G401.6 (cell line): Measurements from ENCODE around the gene ANAPC1.
"Not testable (repeated sequence)": the region's sequence is repeated elsewhere in the genome, so short reads cannot be mapped to it uniquely, and the experiment has no call there.

Source experiments
- FAIRE-seq: peaks from 2 replicates; lab custom pipeline; 2012; peaks lifted over from hg19 to GRCh38; lab: Jason Lieb, UNC

Gene ANAPC1

GRCh38 chr2:111883661-111884591 lies at the start of gene ANAPC1:
TSS of gene ANAPC1 (minus strand) at chr2:111884193. CDS start at chr2:111880825, 3,368 bp downstream.
- FAIRE-seq: no peak

GRCh38 chr2:111932841-111933291 lies 48.9 kb upstream of the ANAPC1 start:
- FAIRE-seq: no peak

GRCh38 chr2:111930875-111931274 lies 46.9 kb upstream of the ANAPC1 start:
- no peak for FAIRE-seq

GRCh38 chr2:111930409-111930808 lies 46.4 kb upstream of the ANAPC1 start:
- FAIRE-seq: no peak

GRCh38 chr2:111927723-111928122 lies 43.7 kb upstream of the ANAPC1 start:
- no peak for FAIRE-seq

GRCh38 chr2:111924617-111925107 lies 40.7 kb upstream of the ANAPC1 start:
- FAIRE-seq: no peak

GRCh38 chr2:111923276-111923804 lies 39.3 kb upstream of the ANAPC1 start:
- no peak for FAIRE-seq

- FAIRE-seq: no peak
Measured at GRCh38 chr2:111919794-111920608, 36.0 kb upstream of the ANAPC1 start.

- no peak for FAIRE-seq
Measured at GRCh38 chr2:111919365-111919764, 35.4 kb upstream of the ANAPC1 start.

- no peak for FAIRE-seq
Measured at GRCh38 chr2:111918383-111918806, 34.4 kb upstream of the ANAPC1 start.

GRCh38 chr2:111917106-111917505 lies 33.1 kb upstream of the ANAPC1 start:
- FAIRE-seq: no peak

- no peak for FAIRE-seq
Measured at GRCh38 chr2:111912547-111912946, 28.6 kb upstream of the ANAPC1 start.

- FAIRE-seq: not testable (repeated sequence)
Measured at GRCh38 chr2:111911295-111911977, 27.4 kb upstream of the ANAPC1 start.

GRCh38 chr2:111910609-111911277 lies 26.8 kb upstream of the ANAPC1 start:
- no peak for FAIRE-seq

GRCh38 chr2:111909997-111910396 lies 26.0 kb upstream of the ANAPC1 start:
- FAIRE-seq: not testable (repeated sequence)

GRCh38 chr2:111909079-111909478 lies 25.1 kb upstream of the ANAPC1 start:
- no peak for FAIRE-seq

GRCh38 chr2:111908578-111908977 lies 24.6 kb upstream of the ANAPC1 start:
- FAIRE-seq: no peak

GRCh38 chr2:111905990-111906735 lies 22.2 kb upstream of the ANAPC1 start:
- no peak for FAIRE-seq

GRCh38 chr2:111905475-111905869 lies 21.5 kb upstream of the ANAPC1 start:
- not testable (repeated sequence) for FAIRE-seq

- FAIRE-seq: no peak
Measured at GRCh38 chr2:111904726-111905474, 20.9 kb upstream of the ANAPC1 start.
